MM.1S (cell line): ENCODE results near the gene TRIM75.

Source experiments
- DNase-seq: peaks from one replicate; pipeline ENCODE4 v3.0.0-alpha.2; 2015
- H2AFZ ChIP-seq: fragments of 300-600 bp; sonication (generic); 2 replicates; pipeline ENCODE4 v1.6.0; 2016; ENCODE audit warnings: antibody characterized with exemption, low read length
- H3F3A ChIP-seq: fragments of 300-600 bp; sonication (generic); 2 replicates; pipeline ENCODE4 v1.6.1; 2016; ENCODE audit warnings: mild to moderate bottlenecking, antibody characterized with exemption, low read length, moderate library complexity, mixed read lengths; ENCODE audit not compliant: insufficient read depth
- H3K27ac ChIP-seq: fragments of 300-600 bp; sonication (generic); 2 replicates; pipeline ENCODE4 v1.5.1; 2016; ENCODE audit warnings: mild to moderate bottlenecking, low read length
- H3K27me3 ChIP-seq: fragments of 300-600 bp; sonication (generic); replicated peaks from 2 replicates; pipeline ENCODE4 v1.6.0; 2016; ENCODE audit warnings: low read length; ENCODE audit not compliant: insufficient read depth
- H3K36me3 ChIP-seq: fragments of 300-600 bp; sonication (generic); replicated peaks from 2 replicates; pipeline ENCODE4 v1.6.1; 2016; ENCODE audit warnings: mild to moderate bottlenecking, low read length, mixed read lengths; ENCODE audit not compliant: insufficient read depth
- H3K4me1 ChIP-seq: fragments of 300-600 bp; sonication (generic); 2 replicates; pipeline ENCODE4 v1.6.1; 2016; ENCODE audit warnings: low read length, mixed read lengths
- H3K4me2 ChIP-seq: fragments of 300-600 bp; sonication (generic); 2 replicates; pipeline ENCODE4 v1.6.0; 2016; ENCODE audit warnings: low read depth, low read length
- H3K4me3 ChIP-seq: fragments of 300-600 bp; sonication (generic); 2 replicates; pipeline ENCODE4 v1.5.1; 2016; ENCODE audit warnings: low read length, mixed read lengths
- H3K79me2 ChIP-seq: fragments of 300-600 bp; sonication (generic); 2 replicates; pipeline ENCODE4 v1.6.1; 2016; ENCODE audit warnings: mixed run types, low read length, mixed read lengths
- H3K9ac ChIP-seq: fragments of 300-600 bp; sonication (generic); 2 replicates; pipeline ENCODE4 v1.6.1; 2016; ENCODE audit warnings: low read length, mixed read lengths
- H3K9me2 ChIP-seq: fragments of 300-600 bp; sonication (generic); replicated peaks from 2 replicates; pipeline ENCODE4 v1.6.1; 2016; ENCODE audit warnings: mild to moderate bottlenecking, low read length, mixed read lengths; ENCODE audit not compliant: insufficient read depth
- H3K9me3 ChIP-seq: fragments of 300-600 bp; sonication (generic); replicated peaks from 2 replicates; pipeline ENCODE4 v1.6.1; 2016; ENCODE audit warnings: mild to moderate bottlenecking, low read length, mixed read lengths; ENCODE audit not compliant: insufficient read depth
- H4K20me1 ChIP-seq: fragments of 300-600 bp; sonication (generic); 2 replicates; pipeline ENCODE4 v1.6.1; 2016; ENCODE audit warnings: mild to moderate bottlenecking, low read length, moderate library complexity, mixed read lengths; ENCODE audit not compliant: insufficient read depth
- CTCF ChIP-seq: fragments of 300-600 bp; sonication (generic); IDR thresholded peaks from 2 replicates; pipeline ENCODE4 v1.5.1; 2016; ENCODE audit warnings: antibody characterized with exemption, low read length, mixed read lengths
- EZH2 ChIP-seq: fragments of 300-600 bp; sonication (generic); optimal IDR thresholded peaks from 2 replicates; pipeline ENCODE3; 2017; ENCODE audit warnings: low read depth, mild to moderate bottlenecking, antibody characterized with exemption, low read length, mixed read lengths
- EZH2phosphoT487 ChIP-seq: fragments of 300-600 bp; sonication (generic); IDR thresholded peaks from 2 replicates; pipeline ENCODE4 v1.6.1; 2018; ENCODE audit warnings: antibody characterized with exemption, low read length

TRIM75 gene

DNA sequence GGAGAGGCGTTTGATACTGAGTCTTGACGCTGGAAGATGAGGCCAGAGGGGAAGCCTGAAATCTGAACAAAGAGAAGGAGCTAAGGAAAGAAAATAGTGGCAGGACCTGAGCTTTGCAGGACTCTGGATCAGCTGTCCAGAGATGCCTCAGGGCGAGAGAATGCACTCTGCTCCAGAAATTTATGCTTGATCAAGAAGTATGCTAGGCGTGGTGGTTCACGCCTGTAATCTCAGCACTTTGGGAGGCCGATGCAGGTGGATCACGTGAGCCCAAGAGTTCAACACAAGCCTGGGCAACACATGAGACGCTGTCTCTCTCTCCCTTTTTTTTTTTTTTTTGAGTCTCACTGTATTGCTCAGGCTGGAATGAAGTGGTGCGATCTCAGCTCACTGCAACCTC lies 1.9 kb downstream of the TRIM75 start:
- H3K4me1 ChIP-seq = no peaks in the 10 kb centered on the region
- no peaks in the 10 kb centered on the region for H3K9me2 ChIP-seq
- H3K4me3 ChIP-seq = no peak overlapping the region
- no peak for TF ChIP-seq EZH2
- no peak for TF ChIP-seq CTCF
- no peak for TF ChIP-seq EZH2phosphoT487
- no peaks in the 10 kb centered on the region for H3K9me3 ChIP-seq
- no peak overlapping the region for H3K27ac ChIP-seq
- no peaks in the 10 kb centered on the region for H3K27me3 ChIP-seq
- no peaks in the 10 kb centered on the region for H3K79me2 ChIP-seq
- H3K36me3 ChIP-seq = no peaks in the 10 kb centered on the region
- H3F3A ChIP-seq = no peaks in the 10 kb centered on the region
- DNase-seq = no peak
- no peak overlapping the region for H3K4me2 ChIP-seq
- no peak overlapping the region for H3K9ac ChIP-seq
- no peaks in the 10 kb centered on the region for H4K20me1 ChIP-seq
- H2AFZ ChIP-seq = no peak overlapping the region

DNA sequence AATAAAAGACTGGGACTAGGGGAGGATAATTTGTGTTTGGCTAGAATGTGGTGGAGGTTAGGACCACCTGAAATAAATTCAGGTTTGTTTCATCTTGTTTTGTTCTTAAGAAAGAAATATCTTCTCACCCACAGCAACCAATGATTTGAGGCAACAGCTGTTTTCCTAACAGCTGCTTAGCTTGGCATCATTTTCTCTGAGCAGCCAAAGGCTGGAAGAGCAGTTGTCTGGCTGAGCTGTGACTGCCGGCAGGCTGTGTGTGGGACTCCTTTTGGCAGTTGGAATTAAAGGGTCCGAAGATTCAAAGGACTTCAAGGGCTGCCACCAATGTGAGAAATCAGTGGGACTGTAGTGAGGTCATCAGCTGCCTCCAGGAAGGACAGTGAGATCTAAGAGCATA lies 5.0 kb downstream of the TRIM75 start:
- H2AFZ ChIP-seq = no peak overlapping the region
- no peak for TF ChIP-seq EZH2phosphoT487
- no peak for TF ChIP-seq CTCF
- no peak for TF ChIP-seq EZH2
- H3K4me3 ChIP-seq = no peak overlapping the region
- no peak overlapping the region for H3K9ac ChIP-seq
- no peaks in the 10 kb centered on the region for H3K36me3 ChIP-seq
- H4K20me1 ChIP-seq = no peaks in the 10 kb centered on the region
- no peaks in the 10 kb centered on the region for H3K79me2 ChIP-seq
- H3K27ac ChIP-seq = no peak overlapping the region
- no peaks in the 10 kb centered on the region for H3K9me2 ChIP-seq
- no peak overlapping the region for H3K4me2 ChIP-seq
- no peaks in the 10 kb centered on the region for H3K27me3 ChIP-seq
- H3F3A ChIP-seq = no peaks in the 10 kb centered on the region
- no peaks in the 10 kb centered on the region for H3K9me3 ChIP-seq
- no peaks in the 10 kb centered on the region for H3K4me1 ChIP-seq
- DNase-seq = no peak

DNA sequence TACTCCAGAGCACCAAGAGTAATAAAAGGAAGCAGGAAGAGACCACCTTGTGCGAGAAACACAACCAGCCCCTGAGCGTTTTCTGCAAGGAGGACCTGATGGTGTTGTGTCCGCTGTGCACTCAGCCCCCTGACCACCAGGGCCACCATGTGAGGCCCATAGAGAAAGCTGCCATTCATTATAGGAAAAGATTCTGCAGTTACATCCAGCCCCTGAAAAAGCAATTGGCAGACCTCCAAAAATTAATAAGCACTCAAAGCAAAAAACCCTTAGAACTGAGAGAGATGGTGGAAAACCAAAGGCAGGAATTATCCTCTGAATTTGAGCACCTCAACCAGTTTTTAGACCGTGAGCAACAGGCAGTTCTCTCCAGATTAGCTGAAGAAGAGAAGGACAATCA lies 5.7 kb downstream of the TRIM75 start:
- no peak overlapping the region for H3K9ac ChIP-seq
- H3K4me3 ChIP-seq = no peak overlapping the region
- no peaks in the 10 kb centered on the region for H3K36me3 ChIP-seq
- H3K9me3 ChIP-seq = no peaks in the 10 kb centered on the region
- no peaks in the 10 kb centered on the region for H3F3A ChIP-seq
- TF ChIP-seq CTCF = no peak
- no peak for TF ChIP-seq EZH2phosphoT487
- TF ChIP-seq EZH2 = no peak
- H4K20me1 ChIP-seq = no peaks in the 10 kb centered on the region
- no peak for DNase-seq
- no peaks in the 10 kb centered on the region for H3K4me1 ChIP-seq
- H3K9me2 ChIP-seq = no peaks in the 10 kb centered on the region
- H3K4me2 ChIP-seq = no peak overlapping the region
- H3K27me3 ChIP-seq = no peaks in the 10 kb centered on the region
- H3K79me2 ChIP-seq = no peaks in the 10 kb centered on the region
- H2AFZ ChIP-seq = no peak overlapping the region
- no peak overlapping the region for H3K27ac ChIP-seq
